HG02852 (cell line): Measurements from ENCODE around the gene CRB2.
"Not testable (repeated sequence)": the region's sequence is repeated elsewhere in the genome, so short reads cannot be mapped to it uniquely, and the experiment has no call there.

ENCODE experiments used
- ATAC-seq: cut with Tn5 transposase; IDR thresholded peaks from one replicate; pipeline ENCODE4 v1.9.1; 2021; ENCODE audit warnings: mild to moderate bottlenecking, moderate library complexity; ENCODE audit not compliant: unreplicated experiment

CRB2 gene

GRCh38 chr9:123398938-123399337, 42.9 kb downstream of the CRB2 start:
- not testable (repeated sequence) for ATAC-seq

GRCh38 chr9:123399803-123400378, 43.9 kb downstream of the CRB2 start:
- ATAC-seq = no peak

- no peak for ATAC-seq
These were observed 45.0 kb downstream of the CRB2 start for GRCh38 chr9:123400926-123401503.

GRCh38 chr9:123401879-123402513, 46.0 kb downstream of the CRB2 start:
- no peak for ATAC-seq

- no peak for ATAC-seq
These were observed 47.0 kb downstream of the CRB2 start for GRCh38 chr9:123402981-123403509.

- ATAC-seq = no peak
These were observed 50.0 kb downstream of the CRB2 start for GRCh38 chr9:123406016-123406415.

GRCh38 chr9:123406691-123407216, 50.8 kb downstream of the CRB2 start:
- no peak for ATAC-seq

- no peak for ATAC-seq
These were observed 51.3 kb downstream of the CRB2 start for GRCh38 chr9:123407217-123407851.

GRCh38 chr9:123408313-123409262, 52.6 kb downstream of the CRB2 start:
- ATAC-seq = no peak

- ATAC-seq = no peak
These were observed 54.4 kb downstream of the CRB2 start for GRCh38 chr9:123410281-123410910.

- no peak for ATAC-seq
These were observed 55.2 kb downstream of the CRB2 start for GRCh38 chr9:123411191-123411590.

GRCh38 chr9:123411636-123412035, 55.6 kb downstream of the CRB2 start:
- ATAC-seq = no peak

GRCh38 chr9:123412171-123412820, 56.3 kb downstream of the CRB2 start:
- ATAC-seq = no peak

- no peak for ATAC-seq
These were observed 58.2 kb downstream of the CRB2 start for GRCh38 chr9:123414204-123414603.

- ATAC-seq = no peak
These were observed 59.2 kb downstream of the CRB2 start for GRCh38 chr9:123414936-123415930.

GRCh38 chr9:123416176-123416575, 60.2 kb downstream of the CRB2 start:
- ATAC-seq = no peak

- no peak for ATAC-seq
These were observed 61.5 kb downstream of the CRB2 start for GRCh38 chr9:123417289-123418051.

GRCh38 chr9:123418052-123418430, 62.0 kb downstream of the CRB2 start:
- no peak for ATAC-seq
